ENCODE data around the gene C6orf62.
"Not testable (repeated sequence)": the region's sequence is repeated elsewhere in the genome, so short reads cannot be mapped to it uniquely, and the experiment has no call there.

The C6orf62 gene

DNA sequence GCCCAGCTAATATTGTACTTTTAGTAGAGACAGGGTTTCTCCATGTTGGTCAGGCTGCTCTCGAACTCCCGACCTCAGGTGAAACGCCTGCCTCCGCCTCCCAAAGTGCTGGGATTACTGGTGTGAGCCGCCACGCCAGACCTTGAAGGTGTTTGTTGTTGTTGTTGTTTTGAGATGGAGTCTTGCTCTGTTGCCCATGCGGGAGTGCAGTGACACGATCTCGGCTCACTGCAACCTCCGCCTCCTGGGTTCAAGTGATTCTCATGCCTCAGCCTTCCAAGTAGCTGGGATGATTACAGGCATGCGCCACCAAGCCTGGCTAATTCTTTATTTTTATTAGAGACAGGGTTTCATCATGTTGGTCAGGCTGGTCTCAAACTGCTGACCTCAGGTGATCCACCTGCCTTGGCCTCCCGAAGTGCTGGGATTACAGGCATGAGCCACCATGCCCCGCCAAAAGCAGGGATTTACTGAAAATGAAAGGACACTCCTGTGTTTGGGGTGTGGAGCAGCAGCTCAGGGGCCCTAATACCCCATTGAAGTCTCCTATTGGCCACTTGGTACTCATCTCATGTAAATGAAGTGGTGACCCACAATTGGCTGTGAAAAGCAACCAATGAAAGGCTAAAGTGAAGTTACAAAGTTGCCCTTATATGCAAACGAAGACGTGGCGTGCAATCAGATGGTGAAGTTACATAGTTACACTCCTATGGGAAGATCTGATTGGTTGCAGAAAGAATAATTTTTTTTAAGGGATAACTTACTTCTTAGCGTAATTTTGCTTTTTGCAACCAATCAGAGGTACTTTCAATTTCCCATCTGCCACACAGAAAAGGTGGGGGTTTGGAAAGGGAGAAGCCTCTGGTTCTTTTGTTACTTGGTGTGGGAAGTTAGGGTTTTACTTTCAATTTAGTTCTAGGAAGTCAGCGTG is 50.6 kb downstream of the C6orf62 start:
- DNase-seq (ENCODE audit: low read depth in 2 of 2), result not testable (repeated sequence)

DNA sequence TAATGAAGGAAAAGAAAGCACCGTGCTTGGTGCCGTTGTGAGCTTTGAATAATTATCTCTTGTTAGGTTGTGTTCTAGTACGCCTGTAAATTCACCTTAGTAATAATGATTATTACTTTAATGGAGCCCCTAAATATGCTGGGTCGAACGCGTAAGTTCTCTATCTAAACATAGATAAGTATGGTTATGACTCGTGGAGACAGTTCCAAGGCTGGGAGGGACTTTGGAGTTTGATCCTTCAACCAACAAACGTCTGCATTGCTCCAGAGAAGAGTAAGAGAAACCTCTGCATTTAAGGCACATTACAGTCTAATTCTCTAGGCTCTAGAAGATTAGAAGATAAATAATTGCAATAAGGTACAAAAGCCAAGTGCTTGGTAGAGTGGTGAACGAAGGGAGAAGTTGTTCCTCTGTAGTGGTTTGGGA is 51.6 kb downstream of the C6orf62 start:
- no peak for DNase-seq (ENCODE audit: low read depth in 2 of 2)

DNA sequence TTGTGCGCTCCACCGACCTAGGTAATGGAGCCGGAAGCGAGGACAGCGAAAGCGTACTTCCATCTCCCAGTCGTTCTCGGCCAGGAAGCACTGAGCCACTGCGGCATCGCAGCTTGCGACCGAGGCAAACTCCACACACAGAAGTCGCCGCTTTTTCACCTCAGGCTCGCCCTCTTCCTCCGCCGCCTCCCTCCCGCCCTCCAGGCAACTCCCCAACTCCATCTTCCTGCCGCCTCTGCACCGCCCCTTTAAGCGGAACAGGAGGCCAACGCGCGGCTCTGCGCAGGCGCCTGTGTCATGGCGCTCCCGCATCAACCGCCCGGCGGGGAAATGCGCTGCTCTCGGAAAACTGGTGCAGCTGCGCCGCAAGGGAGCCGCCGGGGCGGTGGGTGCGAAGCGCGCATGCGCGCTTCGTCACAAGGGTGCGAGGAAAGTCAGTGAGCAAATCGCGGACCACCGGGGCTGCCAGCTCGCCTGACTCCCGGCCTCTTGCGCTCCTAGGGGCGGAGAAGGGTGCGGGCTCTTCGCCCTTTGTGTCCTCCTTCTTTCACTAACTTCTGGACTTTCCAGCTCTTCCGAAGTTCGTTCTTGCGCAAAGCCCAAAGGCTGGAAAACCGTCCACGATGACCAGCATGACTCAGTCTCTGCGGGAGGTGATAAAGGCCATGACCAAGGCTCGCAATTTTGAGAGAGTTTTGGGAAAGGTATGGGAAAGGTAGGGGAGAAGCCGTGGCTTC is 52.1 kb downstream of the C6orf62 start, which contains the start of the genes ACOT13 and TDP2:
Gene ACOT13, plus strand, starts transcription at position 437 of the 737 bp plus-strand sequence. Its CDS starts 187 bp downstream, at position 624.
Gene TDP2, minus strand, starts transcription at position 259 of the 737 bp plus-strand sequence. Its CDS starts 37 bp downstream, at position 222.
- DNase-seq (ENCODE audit: low read depth in 2 of 2), result peak; percentile 92

DNA sequence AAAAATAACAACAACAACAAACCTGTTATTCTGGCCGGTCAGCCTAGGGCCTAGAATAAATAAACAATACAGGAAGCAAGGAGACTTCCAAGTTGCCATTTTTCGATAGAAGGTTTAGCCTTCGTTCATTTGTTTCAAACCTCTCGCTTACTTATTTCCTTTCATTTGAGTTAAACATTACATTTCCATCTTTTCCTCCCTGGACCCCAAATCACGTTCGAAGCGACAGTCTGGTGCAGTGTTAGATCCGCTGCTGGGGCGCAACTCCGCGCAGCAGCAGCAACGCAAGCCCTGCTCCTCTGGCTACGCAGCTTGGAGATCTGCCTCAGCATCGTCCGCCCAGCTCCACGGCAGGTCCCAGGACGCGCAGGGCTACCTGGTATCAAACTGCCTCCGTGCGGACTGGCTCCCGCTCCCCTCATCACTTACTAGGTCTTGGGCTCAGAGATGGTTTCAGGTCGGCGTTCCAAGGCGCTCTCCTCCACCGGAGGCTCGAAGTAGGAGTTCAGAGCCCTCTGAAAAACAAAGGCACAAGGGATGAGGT is 52.8 kb downstream of the C6orf62 start:
- DNase-seq (ENCODE audit: low read depth in 2 of 2), result no peak

DNA sequence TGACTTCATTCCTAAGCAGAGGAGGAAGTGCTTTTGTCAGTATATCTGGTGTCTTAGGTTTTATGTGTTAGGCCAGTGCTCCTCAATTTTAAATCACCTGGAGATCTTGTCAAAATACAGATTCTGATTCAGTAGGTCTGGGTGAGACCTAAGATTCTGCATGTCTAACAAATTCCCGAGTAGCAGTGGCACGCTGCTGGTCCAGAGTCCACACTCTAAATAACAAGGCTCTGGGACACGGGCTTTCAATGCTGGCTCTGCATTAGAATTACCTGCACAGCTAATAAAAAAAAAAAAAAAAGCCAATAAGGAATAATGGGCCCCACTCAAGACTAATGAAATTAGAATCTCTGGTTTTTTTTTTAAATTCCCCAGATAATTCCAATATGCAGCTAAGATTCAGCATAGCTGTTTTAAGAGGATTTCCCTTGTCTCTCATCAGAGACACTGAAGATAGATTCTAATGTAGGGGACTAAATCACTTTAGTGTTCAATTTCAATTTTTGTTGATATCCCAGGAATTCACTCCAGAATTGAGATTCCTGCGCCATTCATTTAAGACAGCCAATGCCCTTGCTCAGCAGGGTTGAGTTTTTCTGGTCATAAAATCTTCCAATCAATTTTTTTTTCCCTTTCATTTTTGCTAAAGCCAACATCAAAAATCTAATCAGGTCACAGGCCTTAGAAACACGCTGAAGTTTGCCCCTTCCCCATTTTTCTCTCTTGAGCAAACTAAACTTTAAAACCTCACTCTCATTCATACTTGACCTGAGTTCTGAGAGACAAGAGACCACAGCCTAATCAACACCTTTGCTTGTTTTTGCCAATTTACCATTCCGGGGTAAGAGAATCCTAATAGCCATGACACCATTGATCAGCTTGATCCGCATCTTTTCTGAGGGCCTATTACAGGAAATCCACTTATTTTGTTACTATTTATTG is 54.6 kb downstream of the C6orf62 start:
- DNase-seq (ENCODE audit: low read depth in 2 of 2), result no peak

DNA sequence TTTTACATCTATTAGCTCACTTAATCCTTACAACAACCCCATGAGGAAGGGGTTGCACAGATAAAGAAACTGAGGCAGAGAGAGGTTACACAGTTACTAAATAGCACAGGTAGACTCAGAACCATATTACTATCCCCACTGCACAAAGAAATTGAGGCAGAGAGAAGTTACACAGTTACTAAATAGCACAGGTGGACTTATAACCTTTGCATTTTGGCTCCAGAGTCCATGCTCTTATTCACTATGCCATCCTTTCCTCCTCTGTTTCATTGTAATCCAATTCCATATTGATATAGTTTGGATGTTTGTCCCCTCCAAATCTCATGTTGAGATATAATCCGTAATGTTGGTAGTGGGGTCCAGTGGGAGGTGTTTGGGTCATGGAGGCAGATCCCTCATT is 55.8 kb downstream of the C6orf62 start:
- DNase-seq (ENCODE audit: low read depth in 2 of 2), result no peak

DNA sequence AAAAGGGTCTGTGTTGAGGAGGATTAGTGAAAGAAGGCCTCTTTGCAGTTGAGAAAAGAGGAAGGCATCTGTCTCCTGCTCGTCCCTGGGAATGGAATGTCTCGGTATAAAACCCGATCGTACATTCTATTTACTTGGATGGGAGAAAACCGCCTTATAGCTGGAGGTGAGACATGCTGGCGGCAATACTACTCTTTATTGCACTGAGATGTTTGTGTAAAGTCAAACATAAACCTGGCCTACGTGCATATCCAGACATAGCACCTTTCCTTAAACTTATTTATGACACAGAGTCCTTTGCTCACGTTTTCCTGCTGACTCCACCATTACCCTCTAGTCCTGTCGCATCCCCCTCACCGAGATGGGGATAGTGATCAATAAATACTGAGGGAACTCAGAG is 56.7 kb downstream of the C6orf62 start:
- no peak for DNase-seq (ENCODE audit: low read depth in 2 of 2)

DNA sequence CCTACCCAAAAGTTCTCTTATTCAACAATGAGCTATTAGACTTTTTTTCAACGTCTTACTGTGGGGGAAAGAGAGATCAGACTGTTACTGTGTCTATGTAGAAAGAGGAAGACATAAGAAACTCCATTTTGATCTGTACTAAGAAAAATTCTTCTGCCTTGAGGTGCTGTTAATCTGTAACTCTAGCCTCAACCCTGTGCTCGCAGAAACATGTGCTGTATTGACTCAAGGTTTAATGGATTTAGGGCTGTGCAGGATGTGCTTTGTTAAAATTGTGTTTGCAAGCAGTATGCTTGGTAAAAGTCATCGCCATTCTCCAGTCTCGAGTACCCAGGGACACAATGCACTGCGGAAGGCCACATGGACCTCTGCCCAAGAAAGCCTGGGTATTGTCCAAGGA is 57.2 kb downstream of the C6orf62 start:
- DNase-seq (ENCODE audit: low read depth in 2 of 2), result not testable (repeated sequence)

DNA sequence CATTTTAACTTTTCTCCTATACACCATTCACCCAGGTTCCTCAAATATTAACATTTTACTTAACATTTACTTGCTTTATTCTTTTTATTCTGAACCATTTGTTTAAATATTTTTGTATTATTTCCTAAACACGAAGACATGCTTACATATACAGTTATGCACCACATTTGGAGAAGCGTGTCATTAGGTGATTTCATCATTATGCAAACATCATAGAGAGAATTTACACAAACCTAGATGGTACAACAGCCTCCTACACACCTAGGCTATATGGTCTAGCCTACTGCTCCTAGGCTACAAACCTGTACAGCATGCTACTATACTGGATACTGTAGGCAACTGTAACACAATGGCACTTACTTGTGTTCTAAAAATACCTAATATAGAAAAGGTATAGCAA is 58.8 kb downstream of the C6orf62 start:
- DNase-seq (ENCODE audit: low read depth in 2 of 2), result no peak

DNA sequence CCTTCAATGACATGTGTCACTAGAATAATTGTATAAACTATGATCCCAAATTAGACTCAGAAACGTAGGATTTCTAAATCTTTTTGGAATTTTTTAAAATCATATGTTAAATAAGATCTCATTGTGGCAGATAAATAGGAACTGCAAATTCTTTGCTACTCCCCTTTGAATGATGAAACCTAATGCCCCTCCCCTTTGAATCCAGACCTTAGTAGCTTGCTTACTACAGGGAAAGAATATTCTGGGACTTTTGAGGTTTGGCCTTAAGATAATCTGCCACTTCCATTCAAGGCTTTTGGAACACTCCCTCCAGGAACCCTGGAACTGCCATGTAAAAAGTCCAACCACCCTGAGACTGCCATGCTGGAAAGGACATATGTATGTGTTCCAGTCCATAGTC is 59.4 kb downstream of the C6orf62 start:
- no peak for DNase-seq (ENCODE audit: low read depth in 2 of 2)

DNA sequence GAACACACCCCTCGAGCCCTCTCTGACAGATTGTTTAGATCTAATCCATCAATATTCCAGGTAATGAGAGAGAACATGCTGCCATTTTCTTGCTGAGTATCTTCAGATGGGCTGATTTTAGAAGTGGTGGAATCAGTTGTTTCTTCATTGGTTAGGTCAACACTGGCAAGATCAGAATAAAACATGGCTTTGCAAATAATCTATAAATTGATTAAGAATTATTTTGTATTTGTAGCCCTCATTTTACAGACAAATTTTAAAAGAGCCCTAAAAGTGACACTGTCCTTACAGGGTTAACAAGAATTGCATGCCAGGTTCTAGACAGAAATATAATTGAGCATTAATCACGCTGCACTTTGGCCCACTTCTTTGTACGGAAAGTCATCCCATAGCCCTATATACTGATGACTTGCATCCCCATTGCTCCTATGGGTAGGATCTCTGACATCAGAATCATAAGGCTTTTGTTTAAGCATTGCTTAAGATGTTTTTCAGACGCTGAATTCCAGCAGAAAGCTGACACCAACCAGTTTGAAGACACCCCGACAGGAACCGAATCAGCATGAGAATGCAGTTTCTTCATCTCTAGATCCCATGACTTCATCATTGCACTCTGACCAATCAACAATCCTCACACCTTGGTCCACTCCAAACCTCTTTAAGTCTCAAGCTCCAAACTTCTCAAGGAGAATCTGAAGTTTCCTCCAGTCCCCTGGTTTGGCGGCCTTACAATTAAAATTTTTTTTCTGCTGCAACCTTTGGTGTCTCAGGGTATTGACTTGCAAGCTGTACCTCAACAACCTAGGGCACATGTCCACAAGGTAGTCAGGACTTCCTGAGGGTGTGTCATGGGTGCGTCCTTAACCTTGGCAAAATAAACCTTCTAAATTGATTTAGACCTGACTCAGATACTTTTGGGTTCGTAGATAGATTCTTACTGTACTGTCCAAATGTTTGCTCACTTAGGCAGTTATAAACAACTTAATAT is 60.1 kb downstream of the C6orf62 start:
- no peak for DNase-seq (ENCODE audit: low read depth in 2 of 2)

DNA sequence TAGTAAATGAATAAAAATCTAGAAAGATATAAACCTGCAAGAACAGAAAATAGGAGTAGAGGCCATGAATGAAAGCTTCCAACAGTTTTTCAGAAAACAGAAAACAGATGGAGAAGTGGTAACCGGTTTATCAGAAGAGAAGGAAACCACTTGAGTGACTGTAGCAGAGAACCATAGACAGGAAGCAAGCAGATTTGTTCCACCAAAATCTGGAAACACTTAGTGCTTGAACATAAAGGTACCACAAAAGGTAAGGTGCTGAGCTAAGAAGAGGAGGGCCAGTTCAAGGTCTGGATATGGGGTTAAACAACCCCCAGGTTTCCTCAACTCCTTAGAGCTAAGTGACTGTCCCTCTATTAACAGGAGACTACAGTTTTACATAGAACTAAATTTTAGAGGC is 63.7 kb downstream of the C6orf62 start:
- DNase-seq (ENCODE audit: low read depth in 2 of 2), result no peak
